Neuronal stem cell (in vitro differentiated cells): ENCODE data around the gene PLEKHJ1.
A peak's percentile ranks its signal among the peaks of the same experiment; 100 is the strongest.

ENCODE experiments used
- DNase-seq: peaks from one replicate; pipeline ENCODE4 v3.0.0-alpha.2; 2013; ENCODE audit warnings: low spot score
- H2AFZ ChIP-seq: one replicate; pipeline ENCODE4 v1.6.1; 2013; ENCODE audit warnings: mild to moderate bottlenecking, low read length, inconsistent platforms
- H2AK5ac ChIP-seq: 2 replicates; pipeline ENCODE4 v1.6.1; 2013; ENCODE audit warnings: low read depth, mild to moderate bottlenecking, inconsistent platforms, low read length, moderate library complexity, mixed read lengths
- H2BK120ac ChIP-seq: 2 replicates; pipeline ENCODE4 v1.6.1; 2013; ENCODE audit warnings: low read depth, mild to moderate bottlenecking, inconsistent platforms, low read length, moderate library complexity, mixed read lengths
- H2BK12ac ChIP-seq: one replicate; pipeline ENCODE4 v1.6.1; 2013; ENCODE audit warnings: low read length, inconsistent platforms
- H2BK15ac ChIP-seq: 2 replicates; pipeline ENCODE4 v1.6.1; 2013; ENCODE audit warnings: mild to moderate bottlenecking, low read length, inconsistent platforms, mixed read lengths
- H2BK5ac ChIP-seq: one replicate; pipeline ENCODE4 v1.6.1; 2013; ENCODE audit warnings: inconsistent platforms, mild to moderate bottlenecking, low read length, moderate library complexity
- H3K14ac ChIP-seq: one replicate; pipeline ENCODE4 v1.6.1; 2013; ENCODE audit warnings: low read length, inconsistent platforms
- H3K18ac ChIP-seq: 2 replicates; pipeline ENCODE4 v1.6.1; 2013; ENCODE audit warnings: low read length, inconsistent platforms
- H3K23ac ChIP-seq: 2 replicates; pipeline ENCODE4 v1.6.1; 2013; ENCODE audit warnings: low read depth, mild to moderate bottlenecking, mixed read lengths, low read length, inconsistent platforms; ENCODE audit not compliant: poor library complexity
- H3K27ac ChIP-seq: replicated peaks from 3 replicates; pipeline ENCODE4 v1.5.1; 2013; ENCODE audit warnings: low read length, inconsistent platforms
- H3K27me3 ChIP-seq, 3 experiments: 2 replicates each; pipeline ENCODE4 v1.6.1; 2013; ENCODE audit warnings: low read length in 3 of 3, mild to moderate bottlenecking in 2 of 3, inconsistent platforms in 1 of 3, low read depth in 1 of 3, mixed read lengths in 1 of 3, moderate library complexity in 1 of 3; ENCODE audit not compliant: control insufficient read depth in 3 of 3, insufficient read depth in 3 of 3
- H3K36me3 ChIP-seq, 2 donors: replicated peaks in 1 of 2; 2 replicates each; pipeline ENCODE4 v1.6.1; 2013; ENCODE audit warnings: low read length in 2 of 2; ENCODE audit not compliant: control insufficient read depth in 2 of 2, insufficient read depth in 2 of 2
- H3K4ac ChIP-seq: 2 replicates; pipeline ENCODE4 v1.6.1; 2013; ENCODE audit warnings: inconsistent platforms, mild to moderate bottlenecking, low read length, moderate library complexity
- H3K4me1 ChIP-seq, 2 donors: 1 replicate in 1 of 2; 2 replicates in 1 of 2; pipeline ENCODE4 v1.6.1; 2013; ENCODE audit warnings: low read length in 2 of 2, low read depth in 1 of 2; ENCODE audit not compliant: control insufficient read depth in 2 of 2, insufficient read depth in 1 of 2
- H3K4me2 ChIP-seq: one replicate; pipeline ENCODE4 v1.6.1; 2013; ENCODE audit warnings: mild to moderate bottlenecking, low read length, inconsistent platforms; ENCODE audit not compliant: insufficient read depth, poor library complexity, severe bottlenecking
- H3K4me3 ChIP-seq, 2 donors: 2 replicates each; pipeline ENCODE4 v1.5.1; 2013; ENCODE audit warnings: low read length in 2 of 2, mild to moderate bottlenecking in 2 of 2, inconsistent platforms in 1 of 2, moderate library complexity in 1 of 2
- H3K79me1 ChIP-seq: one replicate; pipeline ENCODE4 v1.6.1; 2013; ENCODE audit warnings: low read depth, mild to moderate bottlenecking, inconsistent platforms, low read length, moderate library complexity
- H3K9ac ChIP-seq: one replicate; pipeline ENCODE4 v1.6.1; 2013; ENCODE audit warnings: mild to moderate bottlenecking, low read depth, low read length, inconsistent platforms; ENCODE audit not compliant: poor library complexity
- H3K9me3 ChIP-seq, 2 donors: replicated peaks in 1 of 2; 2 replicates each; pipeline versions ENCODE3 to v1.6.1; 2013; ENCODE audit warnings: low read length in 2 of 2, mild to moderate bottlenecking in 2 of 2, inconsistent platforms in 1 of 2, low read depth in 1 of 2, mixed read lengths in 1 of 2, moderate library complexity in 1 of 2; ENCODE audit not compliant: control insufficient read depth in 2 of 2, insufficient read depth in 1 of 2
- H4K8ac ChIP-seq: one replicate; pipeline ENCODE4 v1.6.1; 2013; ENCODE audit warnings: low read depth, mild to moderate bottlenecking, inconsistent platforms, low read length, moderate library complexity
- H4K91ac ChIP-seq: one replicate; pipeline ENCODE4 v1.6.1; 2013; ENCODE audit warnings: low read length, low read depth, mild to moderate bottlenecking, inconsistent platforms; ENCODE audit not compliant: poor library complexity
- WGBS, 2 donors: extraction: QIAGEN DNeasy Blood & Tissue Kit; methylation state at CpG; one replicate each; pipeline ENCODE4 v1.1.7; 2013; ENCODE audit warnings: missing lambda C conversion rate in 2 of 2, mixed read lengths in 1 of 2; ENCODE audit not compliant: insufficient read length in 2 of 2, insufficient replicate concordance in 1 of 2; ENCODE audit errors: extremely low coverage in 2 of 2; 5-methylcytosine and 5-hydroxymethylcytosine counted together

Gene PLEKHJ1

GRCh38 chr19:2253106-2254063, 17.3 kb upstream of the PLEKHJ1 start:
- Histone ChIP-seq H3K14ac (peak overlapping the region; percentile 97), H3K4me1 (peaks cover 0 to 12% of the 10 kb centered on the region in 2 donors), H3K9ac (peak overlapping the region; percentile 78), H3K4me2 (peak overlapping the region; percentile 97), H3K27me3 (peaks cover 2 to 24% (median 3%) of the 10 kb centered on the region in 3 experiments), H2AK5ac (peak overlapping the region; percentile 61), H3K4me3 (peak overlapping the region in 1 of 2 donors; percentile 66), H4K91ac (peak overlapping the region; percentile 95), H2BK12ac (peak overlapping the region; percentile 84), H2BK5ac (peak overlapping the region; percentile 87), H3K79me1 (no peaks in the 10 kb centered on the region), H2BK15ac (no peak overlapping the region), H4K8ac (no peak overlapping the region), H3K27ac (no peak overlapping the region), H3K9me3 (peaks cover 0 to 5% of the 10 kb centered on the region in 2 donors), H3K4ac (no peak overlapping the region), H2BK120ac (no peak overlapping the region), H3K18ac (peak overlapping the region; percentile 95), H3K36me3 (peaks cover 0 to 23% of the 10 kb centered on the region in 2 donors), H3K23ac (peak overlapping the region; percentile 89), H2AFZ (no peak overlapping the region)
- no peak for DNase-seq
- WGBS, 2 donors: no CpG with 5 or more reads among the region's 77 CpGs

GRCh38 chr19:2252797-2253105, 16.6 kb upstream of the PLEKHJ1 start:
- Histone ChIP-seq H4K8ac (peak overlapping the region; percentile 96), H2BK12ac (no peak overlapping the region), H3K27ac (no peak overlapping the region), H3K4me3 (no peak overlapping the region), H3K27me3 (peaks cover 2 to 24% (median 3%) of the 10 kb centered on the region in 3 experiments), H4K91ac (no peak overlapping the region), H3K14ac (peak overlapping the region; percentile 82), H3K18ac (peak overlapping the region; percentile 74), H3K36me3 (peaks cover 0 to 25% of the 10 kb centered on the region in 2 donors), H2BK5ac (peak overlapping the region; percentile 24), H2BK120ac (no peak overlapping the region), H3K79me1 (no peaks in the 10 kb centered on the region), H3K9me3 (peaks cover 0 to 5% of the 10 kb centered on the region in 2 donors), H3K23ac (peak overlapping the region; percentile 75), H3K4ac (no peak overlapping the region), H3K9ac (peak overlapping the region; percentile 63), H3K4me1 (peaks cover 0 to 12% of the 10 kb centered on the region in 2 donors), H2AFZ (no peak overlapping the region), H3K4me2 (peak overlapping the region; percentile 97), H2BK15ac (no peak overlapping the region), H2AK5ac (peak overlapping the region; percentile 68)
- DNase-seq: no peak
- WGBS, 2 donors: no CpG with 5 or more reads among the region's 18 CpGs

GRCh38 chr19:2252055-2252796, 16.1 kb upstream of the PLEKHJ1 start:
- no peak overlapping the region for H2BK120ac ChIP-seq
- no CpG with 5 or more reads among the region's 74 CpGs for WGBS, 2 donors
- no peak overlapping the region for H4K8ac ChIP-seq
- no peak overlapping the region for H2AFZ ChIP-seq
- peaks cover 0 to 5% of the 10 kb centered on the region in 2 donors for H3K9me3 ChIP-seq
- H2BK5ac ChIP-seq: peak overlapping the region; percentile 24
- DNase-seq: no peak
- no peak overlapping the region for H2BK15ac ChIP-seq
- H3K14ac ChIP-seq: no peak overlapping the region
- no peak overlapping the region for H3K27ac ChIP-seq
- no peak overlapping the region for H2BK12ac ChIP-seq
- peak overlapping the region; percentile 70 for H2AK5ac ChIP-seq
- peak overlapping the region; percentile 75 for H3K23ac ChIP-seq
- H3K79me1 ChIP-seq: no peaks in the 10 kb centered on the region
- no peak overlapping the region for H3K4ac ChIP-seq
- H3K4me3 ChIP-seq: no peak overlapping the region
- H3K4me1 ChIP-seq: peaks cover 0 to 12% of the 10 kb centered on the region in 2 donors
- no peak overlapping the region for H3K9ac ChIP-seq
- no peak overlapping the region for H4K91ac ChIP-seq
- H3K27me3 ChIP-seq: peaks cover 2 to 24% (median 3%) of the 10 kb centered on the region in 3 experiments
- peak overlapping the region; percentile 74 for H3K18ac ChIP-seq
- H3K4me2 ChIP-seq: no peak overlapping the region
- H3K36me3 ChIP-seq: peaks cover 2 to 31% of the 10 kb centered on the region in 2 donors
